Right cardiac atrium (tissue), 5 donors: Measurements from ENCODE around the gene CTDNEP1. TPM values are rescaled to one million over a fixed set of nuclear protein-coding genes. Genes with fewer than 3 reads are reported as not detected.

Experiments used
- ATAC-seq, 2 donors: fragments of 200-7000 bp; cut with Tn5 transposase; one replicate each; pipeline versions ENCODE4 v1.8.0 to v1.9.1; 2020; ENCODE audit warnings: moderate library complexity in 2 of 2, mild to moderate bottlenecking in 1 of 2
- DNase-seq, 3 donors: peaks; one replicate each; pipeline ENCODE4 v3.0.0-alpha.2; 2020
- H3K27ac ChIP-seq: one replicate; pipeline ENCODE4 v1.5.1; 2013; ENCODE audit warnings: mild to moderate bottlenecking, low read length, control low read depth, moderate library complexity
- H3K27me3 ChIP-seq: one replicate; pipeline ENCODE4 v1.6.1; 2013; ENCODE audit not compliant: control insufficient read depth, insufficient read depth
- H3K4me1 ChIP-seq: one replicate; pipeline ENCODE4 v1.6.1; 2013; ENCODE audit warnings: low read length; ENCODE audit not compliant: control insufficient read depth, insufficient read depth
- H3K4me3 ChIP-seq: one replicate; pipeline ENCODE4 v1.5.1; 2013; ENCODE audit warnings: low read length, control low read depth
- H3K9me3 ChIP-seq: one replicate; pipeline ENCODE4 v1.6.1; 2013; ENCODE audit warnings: low read length; ENCODE audit not compliant: control insufficient read depth
- WGBS: extraction: QIAGEN DNeasy Blood & Tissue Kit; methylation state at CpG from one replicate; pipeline ENCODE4 v1.1.7; 2013; 5-methylcytosine and 5-hydroxymethylcytosine counted together
- intact Hi-C, 4 donors: fragments of 100-400 bp; cut with DNase I; formaldehyde crosslinking; loops; one replicate each; pipeline versions ENCODE4 v1.11.0 to v1.14.0; 2022 to 2023
- microRNA-seq, 2 donors: library from miRNA; unstranded; fragments of <30 nt; microRNA quantifications; one replicate each; pipeline ENCODE4 v1.2.0, GENCODE V29; 2020 to 2021
- polyA plus RNA-seq: library from polyadenylated mRNA; stranded (reverse); fragments of 200-250 nt; gene quantifications from one replicate; pipeline ENCODE4 v1.2.3, GENCODE V29; 2013
- total RNA-seq, 4 donors: library from RNA; stranded (reverse); fragmentation: NEBNext Ultra II Directional; extraction: Animal tissue kit (Norgen Biotek cat#: 25700); gene quantifications; one replicate each; pipeline ENCODE4 v1.2.1, GENCODE V29; 2021
- donor health status: healthy with polysubstance abuse.
- donor health status: DM: no; HTN: yes; CAD: no.
- donor health status: DM: no; HTN: no; CAD: no.
- donor health status: DM: no; HTN: yes; CAD: no; lungs with severe emphysema.
- donor health status: DM: yes; HTN: yes; CAD: no.

The CTDNEP1 gene
- total and polyA plus RNA-seq, 5 donors = 80.1 to 124 (median 122) TPM

DNA sequence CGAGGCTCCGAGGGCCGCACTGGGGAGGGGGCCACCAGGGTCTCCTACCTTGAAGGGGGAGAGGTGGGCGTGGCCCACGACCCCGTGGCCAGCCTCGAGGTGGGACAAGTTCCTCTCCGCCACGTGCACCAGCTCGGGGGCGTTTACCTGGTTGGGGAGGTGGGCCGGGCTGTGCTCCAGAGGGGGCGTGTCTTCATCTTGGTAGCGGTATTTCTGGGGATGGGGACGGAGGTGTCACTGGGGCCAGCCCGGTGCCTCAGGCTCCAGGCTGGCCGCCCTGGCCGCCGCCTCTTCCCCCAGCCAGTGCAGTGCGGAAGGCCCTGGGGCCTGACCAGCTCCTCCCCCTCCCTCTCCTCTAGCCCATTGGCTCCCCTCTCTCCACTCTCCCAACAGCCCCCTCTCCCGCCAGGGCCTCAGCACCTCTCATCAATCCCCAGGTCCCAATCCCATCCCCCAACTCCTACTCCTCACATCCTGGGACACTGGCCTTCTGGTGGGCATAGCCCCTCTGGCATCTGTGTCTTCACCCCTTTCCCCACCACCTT is 43.4 kb downstream of the CTDNEP1 start:
- H3K4me3 ChIP-seq = no peak overlapping the region
- 58% methylated on average over 21 of the region's 21 CpGs for WGBS
- intact Hi-C loops = no loop called here
- DNase-seq (peak in 2 of 3 donors; percentile 24 to 74), ATAC-seq (no peak)
- H3K27ac ChIP-seq = no peak overlapping the region
- H3K27me3 ChIP-seq = no peaks in the 10 kb centered on the region
- no peaks in the 10 kb centered on the region for H3K4me1 ChIP-seq
- no peaks in the 10 kb centered on the region for H3K9me3 ChIP-seq

DNA sequence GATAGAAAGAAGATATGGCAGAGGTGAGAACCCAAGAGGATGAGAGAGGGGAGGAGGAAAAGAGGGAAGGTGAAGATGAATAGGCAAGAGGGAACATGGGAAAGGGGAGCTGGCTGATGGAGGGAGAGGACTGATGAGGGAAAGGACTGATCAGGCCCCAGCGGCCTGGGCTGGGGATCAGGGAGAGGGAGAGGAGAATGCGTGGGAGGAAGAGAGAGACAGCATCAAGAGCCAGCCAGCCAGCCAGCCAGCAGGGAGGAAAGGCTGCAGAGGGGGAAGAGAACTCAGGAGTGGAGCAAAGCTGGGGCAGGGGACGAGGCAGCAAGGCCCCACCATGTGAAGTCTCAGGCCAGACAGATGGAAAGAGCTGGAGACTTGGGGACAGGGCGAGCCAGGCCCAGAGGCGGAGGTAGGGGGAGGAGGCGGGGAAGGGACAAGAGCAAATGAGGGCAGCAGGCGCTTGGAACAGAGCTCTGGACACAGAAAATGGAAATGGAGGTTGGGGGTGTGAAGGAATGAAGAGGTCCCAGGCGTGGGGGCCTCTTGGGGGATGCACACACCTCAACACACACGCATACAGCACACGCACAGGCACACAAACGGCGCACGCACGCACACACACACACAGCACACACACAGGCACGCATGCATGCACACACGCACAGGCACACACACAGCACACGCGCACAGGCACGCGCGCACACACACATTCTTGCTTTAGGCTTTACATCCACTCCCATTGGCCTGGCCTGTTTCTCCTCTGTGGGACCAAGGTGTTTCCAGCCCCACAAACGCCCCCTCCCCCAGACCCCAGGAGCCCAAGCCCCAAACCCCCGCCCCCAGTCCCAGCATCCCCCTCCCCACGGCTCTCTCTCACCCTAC is 44.2 kb downstream of the CTDNEP1 start:
- H3K4me3 ChIP-seq = no peak overlapping the region
- 63% methylated on average over 24 of the region's 24 CpGs for WGBS
- H3K4me1 ChIP-seq = no peaks in the 10 kb centered on the region
- no peaks in the 10 kb centered on the region for H3K9me3 ChIP-seq
- peak in 2 of 3 donors; percentile 13 to 72 for DNase-seq
- ATAC-seq = no peak
- H3K27me3 ChIP-seq = no peaks in the 10 kb centered on the region
- no peak overlapping the region for H3K27ac ChIP-seq
- intact Hi-C loops = no loop called here

DNA sequence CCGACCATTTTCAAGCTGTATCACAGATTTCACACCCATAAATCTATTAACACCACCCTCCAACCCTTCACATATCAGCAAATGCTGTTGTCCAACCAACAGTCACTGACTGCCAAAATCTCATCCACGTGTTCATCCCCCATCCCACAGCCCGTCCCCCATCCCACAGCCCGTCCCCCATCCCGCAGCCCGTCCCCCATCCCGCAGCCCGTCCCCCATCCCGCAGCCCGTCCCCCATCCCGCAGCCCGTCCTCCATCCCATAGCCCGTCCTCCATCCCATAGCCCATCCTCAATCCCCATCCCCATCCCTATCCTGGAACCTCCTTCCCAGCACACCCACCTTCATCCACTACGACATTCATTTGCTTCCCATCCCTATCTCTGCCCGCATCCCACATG is 46.0 kb downstream of the CTDNEP1 start:
- WGBS = 40% methylated on average over 15 of the region's 15 CpGs
- peak overlapping the region; percentile 21 for H3K4me3 ChIP-seq
- no peaks in the 10 kb centered on the region for H3K4me1 ChIP-seq
- intact Hi-C loops = no loop called here
- ATAC-seq (no peak), DNase-seq (peak in 2 of 3 donors; percentile 21 to 48)
- no peak overlapping the region for H3K27ac ChIP-seq
- H3K27me3 ChIP-seq = no peaks in the 10 kb centered on the region
- no peaks in the 10 kb centered on the region for H3K9me3 ChIP-seq

DNA sequence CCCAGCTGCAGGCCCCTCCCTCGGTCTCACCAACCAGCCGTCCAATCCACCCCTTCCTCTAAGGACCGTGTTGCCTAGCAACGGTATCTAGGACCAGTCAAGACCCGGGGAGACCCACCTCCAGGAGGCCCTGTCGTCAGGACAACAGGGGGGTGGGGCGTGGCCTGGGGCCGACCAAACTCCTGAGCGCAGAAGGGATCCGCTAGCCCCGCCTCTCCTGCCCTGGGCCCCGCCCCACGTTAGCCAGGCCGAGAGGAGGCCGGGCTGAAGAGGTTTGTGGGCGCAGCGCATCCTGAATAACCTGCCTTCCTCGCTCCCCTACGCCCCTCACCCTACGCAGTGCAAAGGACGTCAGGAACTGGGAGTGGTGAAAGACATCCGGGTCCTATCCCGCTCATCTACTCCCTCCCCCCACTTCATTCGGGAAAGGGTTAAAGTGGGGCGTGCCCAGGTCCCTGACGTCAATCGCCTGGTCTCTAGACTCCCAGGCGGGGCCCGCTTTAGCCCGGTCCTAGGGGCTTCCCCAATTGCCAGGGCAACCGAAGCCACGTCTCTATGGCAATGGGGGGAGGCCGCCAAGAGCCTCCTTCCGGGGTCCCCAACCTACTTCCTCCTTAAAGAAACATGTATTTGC is 46.6 kb downstream of the CTDNEP1 start:
- DNase-seq = peak; percentile 93 to 98 (median 97)
- Histone ChIP-seq H3K9me3 (no peaks in the 10 kb centered on the region), H3K27me3 (no peaks in the 10 kb centered on the region), H3K4me1 (no peaks in the 10 kb centered on the region), H3K4me3 (peak overlapping the region; percentile 21), H3K27ac (peak overlapping the region; percentile 1)
- WGBS = 1% methylated on average over 34 of the region's 34 CpGs
- ATAC-seq = peak; percentile 90 to 92
- intact Hi-C loops = no loop called here

DNA sequence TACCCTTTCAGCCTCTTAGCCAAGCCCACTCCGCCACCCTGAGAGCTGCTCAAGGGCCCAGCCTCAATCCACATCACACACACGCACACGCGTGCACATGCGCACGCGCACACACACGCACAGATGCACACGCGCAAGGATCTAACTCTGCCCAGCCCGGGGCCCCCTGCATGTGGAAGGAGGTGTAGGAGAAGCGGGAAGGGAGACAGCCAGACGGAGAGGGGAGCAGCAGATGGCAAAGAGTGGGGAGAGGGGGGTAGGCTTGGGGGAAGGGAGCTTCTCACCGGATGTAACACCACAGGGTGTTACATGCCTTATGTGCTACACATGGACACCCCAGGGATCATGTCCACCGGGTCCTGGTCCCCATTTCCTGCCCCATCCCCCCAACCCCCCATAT is 47.2 kb downstream of the CTDNEP1 start:
- Histone ChIP-seq H3K27ac (no peak overlapping the region), H3K27me3 (no peaks in the 10 kb centered on the region), H3K4me3 (peak overlapping the region; percentile 21), H3K4me1 (no peaks in the 10 kb centered on the region), H3K9me3 (no peaks in the 10 kb centered on the region)
- WGBS = 77% methylated on average over 15 of the region's 15 CpGs
- ATAC-seq (peak; percentile 3 to 6), DNase-seq (peak in 2 of 3 donors; percentile 64 to 65)
- intact Hi-C loops = no loop called here

DNA sequence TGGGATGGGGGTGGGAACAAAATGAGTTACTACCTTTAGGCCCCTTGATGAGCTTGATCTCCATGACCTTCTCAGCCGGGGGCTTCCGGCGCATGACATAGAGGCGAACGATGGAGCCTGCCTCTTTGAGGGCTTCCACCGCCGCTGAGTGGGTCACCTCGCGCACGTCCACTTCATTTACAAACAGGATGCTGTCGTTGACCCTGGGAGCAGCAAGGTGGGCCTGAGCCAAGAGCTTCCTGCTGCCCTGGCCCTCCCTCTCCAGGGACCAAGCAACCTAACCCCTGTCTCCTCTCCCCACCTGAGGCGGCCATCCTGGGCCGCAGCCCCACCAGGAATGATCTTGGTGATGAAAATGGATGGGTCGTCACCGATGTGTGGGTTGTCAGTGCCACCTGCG is 48.1 kb downstream of the CTDNEP1 start:
- no peak overlapping the region for H3K27ac ChIP-seq
- DNase-seq = peak; percentile 10 to 54 (median 42)
- intact Hi-C loops = no loop called here
- ATAC-seq = no peak
- H3K9me3 ChIP-seq = no peaks in the 10 kb centered on the region
- H3K27me3 ChIP-seq = no peaks in the 10 kb centered on the region
- no peak overlapping the region for H3K4me3 ChIP-seq
- no peaks in the 10 kb centered on the region for H3K4me1 ChIP-seq
- WGBS = 89% methylated on average over 16 of the region's 16 CpGs

DNA sequence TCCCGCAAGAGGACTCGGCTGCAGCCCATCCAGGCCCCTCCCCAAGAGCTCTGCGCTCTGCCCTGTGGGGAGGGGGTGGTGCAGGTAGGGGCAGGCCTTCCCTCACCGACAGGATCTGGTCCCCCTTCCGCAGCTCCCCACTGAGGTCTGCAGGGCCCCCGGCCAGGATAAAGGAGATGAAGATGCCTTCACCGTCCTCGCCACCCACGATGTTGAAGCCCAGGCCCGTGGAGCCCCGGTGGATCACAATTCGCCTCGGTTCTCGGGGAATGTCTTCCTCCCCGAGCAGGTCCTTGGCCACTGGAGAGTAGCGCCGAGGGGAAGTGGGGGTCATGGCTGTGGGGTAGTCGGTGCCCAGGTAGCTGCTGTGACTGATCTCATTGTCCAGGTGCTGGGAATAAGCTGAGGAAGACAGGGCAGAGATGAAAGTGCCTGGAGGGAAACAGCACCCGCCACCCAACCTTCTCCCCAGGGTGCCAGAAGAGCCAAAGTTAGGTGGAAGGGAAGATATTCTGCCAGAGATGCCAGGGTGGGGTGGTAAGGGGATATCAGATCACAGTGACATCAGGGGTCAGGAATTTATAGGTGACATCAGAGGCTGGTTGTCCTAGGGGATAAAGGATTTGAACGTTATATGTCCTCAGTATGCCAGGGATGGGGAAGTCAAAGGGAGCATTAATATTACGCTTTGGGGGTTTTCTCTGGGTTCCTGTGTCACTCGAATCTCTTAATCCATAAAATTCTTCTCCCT is 54.7 kb downstream of the CTDNEP1 start:
- intact Hi-C loops = no loop called here

DNA sequence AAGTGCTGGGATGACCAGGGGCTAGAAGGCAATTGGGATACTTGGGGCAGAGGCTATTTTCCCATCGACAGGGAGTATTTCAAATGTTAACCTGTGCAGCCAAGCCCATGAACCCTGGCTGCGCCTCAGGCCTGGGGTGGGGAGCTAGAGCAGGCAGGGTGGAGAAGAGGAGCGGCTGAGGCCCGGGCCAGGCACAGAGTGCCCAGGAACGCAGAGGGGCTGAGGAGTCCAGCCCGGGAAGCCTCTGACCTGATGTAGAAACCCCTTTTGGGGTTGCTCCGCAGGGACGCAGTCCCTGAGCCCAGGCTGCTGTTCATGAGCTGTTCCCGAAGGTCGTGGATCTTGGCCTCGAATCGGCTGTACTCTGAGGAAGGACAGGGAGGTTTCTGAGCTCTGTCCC is 55.6 kb downstream of the CTDNEP1 start:
- intact Hi-C loops = no loop called here
- H3K4me1 ChIP-seq = no peaks in the 10 kb centered on the region
- H3K27ac ChIP-seq = no peak overlapping the region
- ATAC-seq (no peak), DNase-seq (peak in 1 of 3 donors; percentile 34)
- no peaks in the 10 kb centered on the region for H3K27me3 ChIP-seq
- H3K9me3 ChIP-seq = no peaks in the 10 kb centered on the region
- H3K4me3 ChIP-seq = no peak overlapping the region
- WGBS = 96% methylated on average over 12 of the region's 12 CpGs

More for the DNA sequence above, 54.7 kb downstream of the CTDNEP1 start:
- peak in 1 of 3 donors; percentile 45 for DNase-seq
- Histone ChIP-seq H3K4me1 (no peaks in the 10 kb centered on the region), H3K27me3 (no peaks in the 10 kb centered on the region), H3K27ac (no peak overlapping the region), H3K4me3 (no peak overlapping the region), H3K9me3 (no peaks in the 10 kb centered on the region)
- ATAC-seq = no peak
- 91% methylated on average over 22 of the region's 22 CpGs for WGBS

Small RNAs within 50 kb of the gene (microRNA-seq; reads per million reads assigned to microRNA genes)
- gene MIR324 = 1,048 to 1,352 reads per million in 2 donors

Other genes with a start within 250 kb of the CTDNEP1 start
Only the 30 nearest of the 35 such genes appear.
- 1 to 10 TPM in 2 of 4 donors, under 1 TPM in 2; 0.91 to 1.1 (median 0.98) TPM for gene SLC16A13, start 215.7 kb downstream of the CTDNEP1 start, total RNA-seq
- 1.2 TPM for gene SLC16A13, start 215.7 kb downstream of the CTDNEP1 start, polyA plus RNA-seq
- 1 to 10 TPM; 3.3 to 5.3 (median 3.7) TPM for gene SLC16A11, start 207.6 kb downstream of the CTDNEP1 start, total RNA-seq
- gene SLC16A11, start 207.6 kb downstream of the CTDNEP1 start, polyA plus RNA-seq = 11.3 TPM
- 1 to 10 TPM; 5.2 to 9.5 (median 7.6) TPM for gene CLEC10A, start 171.5 kb downstream of the CTDNEP1 start, total RNA-seq
- gene CLEC10A, start 171.5 kb downstream of the CTDNEP1 start, polyA plus RNA-seq = 1.6 TPM
- gene ASGR2, start 136.9 kb downstream of the CTDNEP1 start, total RNA-seq = under 1 TPM in 3 of 4 donors, not detected in 1; 0.21 to 0.64 (median 0.29) TPM
- gene ASGR2, start 136.9 kb downstream of the CTDNEP1 start, polyA plus RNA-seq = 0.14 TPM
- under 1 TPM; 0.35 to 0.86 (median 0.63) TPM for gene ASGR1, start 72.4 kb downstream of the CTDNEP1 start, total RNA-seq
- gene ASGR1, start 72.4 kb downstream of the CTDNEP1 start, polyA plus RNA-seq = 0.57 TPM
- 10 to 100 TPM; 28.7 to 36.2 (median 31.5) TPM for gene DLG4, start 31.9 kb downstream of the CTDNEP1 start, total RNA-seq
- 23.3 TPM for gene DLG4, start 31.9 kb downstream of the CTDNEP1 start, polyA plus RNA-seq
- 1,000 to 10,000 TPM in 3 of 4 donors, 100 to 1,000 TPM in 1; 896 to 1,154 (median 1,049) TPM for gene ACADVL, start 31.8 kb downstream of the CTDNEP1 start, total RNA-seq
- gene ACADVL, start 31.8 kb downstream of the CTDNEP1 start, polyA plus RNA-seq = 1,142 TPM
- 10 to 100 TPM; 20.0 to 26.1 (median 23.4) TPM for gene DVL2, start 17.2 kb downstream of the CTDNEP1 start, total RNA-seq
- gene DVL2, start 17.2 kb downstream of the CTDNEP1 start, polyA plus RNA-seq = 14.6 TPM
- gene PHF23, start 12.3 kb downstream of the CTDNEP1 start, total RNA-seq = 10 to 100 TPM; 22.2 to 30.4 (median 24.5) TPM
- 18.8 TPM for gene PHF23, start 12.3 kb downstream of the CTDNEP1 start, polyA plus RNA-seq
- gene GABARAP, start 9.3 kb downstream of the CTDNEP1 start, total RNA-seq = 100 to 1,000 TPM; 492 to 540 (median 522) TPM
- gene GABARAP, start 9.3 kb downstream of the CTDNEP1 start, polyA plus RNA-seq = 741 TPM
- gene ELP5, start 481 bp upstream of the CTDNEP1 start, total RNA-seq = 100 to 1,000 TPM in 1 of 4 donors, 10 to 100 TPM in 3; 37.9 to 100 (median 82.9) TPM
- gene ELP5, start 481 bp upstream of the CTDNEP1 start, polyA plus RNA-seq = 41.7 TPM
- 1 to 10 TPM; 1.8 to 3.4 (median 2.8) TPM for gene CLDN7, start 10.7 kb upstream of the CTDNEP1 start, total RNA-seq
- 2.9 TPM for gene CLDN7, start 10.7 kb upstream of the CTDNEP1 start, polyA plus RNA-seq
- 100 to 1,000 TPM in 3 of 4 donors, 10 to 100 TPM in 1; 57.6 to 146 (median 103) TPM for gene SLC2A4, start 30.0 kb upstream of the CTDNEP1 start, total RNA-seq
- 83.1 TPM for gene SLC2A4, start 30.0 kb upstream of the CTDNEP1 start, polyA plus RNA-seq
- 1 to 10 TPM; 1.4 to 3.1 (median 1.8) TPM for gene YBX2, start 42.9 kb upstream of the CTDNEP1 start, total RNA-seq
- 5.3 TPM for gene YBX2, start 42.9 kb upstream of the CTDNEP1 start, polyA plus RNA-seq
- 100 to 1,000 TPM; 259 to 311 (median 268) TPM for gene EIF5A, start 55.9 kb upstream of the CTDNEP1 start, total RNA-seq
- 301 TPM for gene EIF5A, start 55.9 kb upstream of the CTDNEP1 start, polyA plus RNA-seq
- gene GPS2, start 63.6 kb upstream of the CTDNEP1 start, total RNA-seq = 10 to 100 TPM; 65.0 to 76.1 (median 65.8) TPM
- gene GPS2, start 63.6 kb upstream of the CTDNEP1 start, polyA plus RNA-seq = 68.4 TPM
- 10 to 100 TPM; 28.3 to 33.4 (median 30.6) TPM for gene NEURL4, start 77.6 kb upstream of the CTDNEP1 start, total RNA-seq
- 23.8 TPM for gene NEURL4, start 77.6 kb upstream of the CTDNEP1 start, polyA plus RNA-seq
- gene ACAP1, start 84.8 kb upstream of the CTDNEP1 start, total RNA-seq = 10 to 100 TPM; 15.0 to 26.4 (median 20.8) TPM
- 8.8 TPM for gene ACAP1, start 84.8 kb upstream of the CTDNEP1 start, polyA plus RNA-seq
- 1 to 10 TPM; 4.7 to 6.7 (median 6.5) TPM for gene KCTD11, start 100.4 kb upstream of the CTDNEP1 start, total RNA-seq
- gene KCTD11, start 100.4 kb upstream of the CTDNEP1 start, polyA plus RNA-seq = 7.8 TPM
- not detected for gene TMEM95, start 103.4 kb upstream of the CTDNEP1 start, total RNA-seq
- gene TMEM95, start 103.4 kb upstream of the CTDNEP1 start, polyA plus RNA-seq = not detected
- gene TNK1, start 129.4 kb upstream of the CTDNEP1 start, total RNA-seq = 1 to 10 TPM; 2.1 to 3.6 (median 3.4) TPM
- 1.7 TPM for gene TNK1, start 129.4 kb upstream of the CTDNEP1 start, polyA plus RNA-seq
- 10 to 100 TPM; 19.8 to 25.0 (median 22.9) TPM for gene PLSCR3, start 142.8 kb upstream of the CTDNEP1 start, total RNA-seq
- 25.9 TPM for gene PLSCR3, start 142.8 kb upstream of the CTDNEP1 start, polyA plus RNA-seq
- 100 to 1,000 TPM in 1 of 4 donors, 10 to 100 TPM in 3; 79.6 to 105 (median 97.3) TPM for gene TMEM256, start 152.4 kb upstream of the CTDNEP1 start, total RNA-seq
- gene TMEM256, start 152.4 kb upstream of the CTDNEP1 start, polyA plus RNA-seq = 210 TPM
- 10 to 100 TPM; 10.7 to 15.7 (median 14.1) TPM for gene NLGN2, start 156.1 kb upstream of the CTDNEP1 start, total RNA-seq
- 6.9 TPM for gene NLGN2, start 156.1 kb upstream of the CTDNEP1 start, polyA plus RNA-seq
- not detected for gene SPEM1, start 168.6 kb upstream of the CTDNEP1 start, total RNA-seq
- gene SPEM1, start 168.6 kb upstream of the CTDNEP1 start, polyA plus RNA-seq = not detected
- gene SPEM2, start 173.9 kb upstream of the CTDNEP1 start, total RNA-seq = not detected
- not detected for gene SPEM2, start 173.9 kb upstream of the CTDNEP1 start, polyA plus RNA-seq
- not detected for gene SPEM3, start 177.1 kb upstream of the CTDNEP1 start, total RNA-seq
- not detected for gene SPEM3, start 177.1 kb upstream of the CTDNEP1 start, polyA plus RNA-seq
- 1 to 10 TPM; 2.2 to 2.5 (median 2.3) TPM for gene TMEM102, start 183.7 kb upstream of the CTDNEP1 start, total RNA-seq
- 2.1 TPM for gene TMEM102, start 183.7 kb upstream of the CTDNEP1 start, polyA plus RNA-seq
- 10 to 100 TPM; 13.9 to 34.8 (median 23.9) TPM for gene FGF11, start 187.8 kb upstream of the CTDNEP1 start, total RNA-seq
- gene FGF11, start 187.8 kb upstream of the CTDNEP1 start, polyA plus RNA-seq = 31.7 TPM
- 10 to 100 TPM; 11.4 to 15.6 (median 13.1) TPM for gene CHRNB1, start 193.3 kb upstream of the CTDNEP1 start, total RNA-seq
- gene CHRNB1, start 193.3 kb upstream of the CTDNEP1 start, polyA plus RNA-seq = 16.1 TPM